ENCODE results near the gene HS1BP3. TPM values are rescaled to one million over a fixed set of nuclear protein-coding genes. Genes with fewer than 3 reads are reported as not detected.

HS1BP3 gene
- total RNA-seq, 1 donor from 2014 or later, result 22.1 TPM

DNA sequence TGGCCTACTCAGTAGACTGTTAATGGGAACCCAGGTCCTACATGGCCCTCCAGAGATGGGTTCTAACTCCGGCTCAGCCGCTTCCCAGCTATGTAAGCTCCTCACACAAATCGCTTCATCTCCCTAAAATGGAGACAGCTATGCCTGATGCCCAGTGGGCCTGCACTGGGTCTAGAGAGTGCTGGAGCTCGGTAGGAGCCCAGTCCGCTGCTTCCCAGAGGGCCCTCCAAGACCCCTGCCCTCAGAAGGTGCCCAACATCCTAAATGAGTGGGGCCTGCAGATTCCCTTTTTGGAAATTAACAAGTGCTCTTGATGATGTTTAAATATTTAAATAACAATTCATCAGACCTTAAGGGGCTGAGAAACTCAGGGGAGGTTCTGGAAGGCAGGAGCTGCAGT is 47.1 kb downstream of the HS1BP3 start:
- no peaks in the 10 kb centered on the region for H3K27me3 Mint-ChIP-seq
- H3K9me3 Mint-ChIP-seq, result peaks cover 8% of the 10 kb centered on the region
- TF ChIP-seq, protein P1, sequence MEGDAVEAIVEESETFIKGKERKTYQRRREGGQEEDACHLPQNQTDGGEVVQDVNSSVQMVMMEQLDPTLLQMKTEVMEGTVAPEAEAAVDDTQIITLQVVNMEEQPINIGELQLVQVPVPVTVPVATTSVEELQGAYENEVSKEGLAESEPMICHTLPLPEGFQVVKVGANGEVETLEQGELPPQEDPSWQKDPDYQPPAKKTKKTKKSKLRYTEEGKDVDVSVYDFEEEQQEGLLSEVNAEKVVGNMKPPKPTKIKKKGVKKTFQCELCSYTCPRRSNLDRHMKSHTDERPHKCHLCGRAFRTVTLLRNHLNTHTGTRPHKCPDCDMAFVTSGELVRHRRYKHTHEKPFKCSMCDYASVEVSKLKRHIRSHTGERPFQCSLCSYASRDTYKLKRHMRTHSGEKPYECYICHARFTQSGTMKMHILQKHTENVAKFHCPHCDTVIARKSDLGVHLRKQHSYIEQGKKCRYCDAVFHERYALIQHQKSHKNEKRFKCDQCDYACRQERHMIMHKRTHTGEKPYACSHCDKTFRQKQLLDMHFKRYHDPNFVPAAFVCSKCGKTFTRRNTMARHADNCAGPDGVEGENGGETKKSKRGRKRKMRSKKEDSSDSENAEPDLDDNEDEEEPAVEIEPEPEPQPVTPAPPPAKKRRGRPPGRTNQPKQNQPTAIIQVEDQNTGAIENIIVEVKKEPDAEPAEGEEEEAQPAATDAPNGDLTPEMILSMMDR (conservative IDR thresholded peaks at IDR 0.05), result no peak
- H3K27ac Mint-ChIP-seq, result no peak overlapping the region
- DNase-seq (ENCODE audit: extremely low spot score, unreplicated experiment), result no peak
- H3K4me1 Mint-ChIP-seq (ENCODE audit: unreplicated experiment), result peaks cover 18% of the 10 kb centered on the region
- H3K36me3 Mint-ChIP-seq, result peaks cover 3% of the 10 kb centered on the region
- no peak overlapping the region for H3K4me3 Mint-ChIP-seq

DNA sequence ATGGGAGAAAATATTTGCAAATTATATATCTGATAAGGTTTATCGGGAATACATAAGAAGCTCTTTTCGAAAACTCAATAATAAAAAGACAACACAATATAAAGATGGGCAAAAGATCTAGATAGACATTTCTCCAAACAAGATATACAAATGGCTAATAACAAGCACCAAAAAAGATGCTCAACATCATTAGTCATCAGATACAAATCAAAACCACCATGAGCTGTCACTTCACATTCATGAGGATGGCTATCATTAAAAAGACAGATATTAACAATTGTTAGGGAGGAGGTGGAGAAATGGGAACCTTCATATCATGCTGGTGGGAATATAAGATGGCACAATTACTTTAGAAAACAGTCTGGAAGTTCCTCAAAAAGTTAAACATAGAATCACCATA is 48.1 kb downstream of the HS1BP3 start:
- H3K27ac Mint-ChIP-seq, result no peak overlapping the region
- TF ChIP-seq, protein P1 (conservative IDR thresholded peaks at IDR 0.05), result no peak
- no peak overlapping the region for H3K4me3 Mint-ChIP-seq
- DNase-seq (ENCODE audit: extremely low spot score, unreplicated experiment), result no peak
- H3K27me3 Mint-ChIP-seq, result no peaks in the 10 kb centered on the region
- H3K9me3 Mint-ChIP-seq, result peaks cover 4% of the 10 kb centered on the region
- peaks cover 20% of the 10 kb centered on the region for H3K4me1 Mint-ChIP-seq (ENCODE audit: unreplicated experiment)
- no peaks in the 10 kb centered on the region for H3K36me3 Mint-ChIP-seq

DNA sequence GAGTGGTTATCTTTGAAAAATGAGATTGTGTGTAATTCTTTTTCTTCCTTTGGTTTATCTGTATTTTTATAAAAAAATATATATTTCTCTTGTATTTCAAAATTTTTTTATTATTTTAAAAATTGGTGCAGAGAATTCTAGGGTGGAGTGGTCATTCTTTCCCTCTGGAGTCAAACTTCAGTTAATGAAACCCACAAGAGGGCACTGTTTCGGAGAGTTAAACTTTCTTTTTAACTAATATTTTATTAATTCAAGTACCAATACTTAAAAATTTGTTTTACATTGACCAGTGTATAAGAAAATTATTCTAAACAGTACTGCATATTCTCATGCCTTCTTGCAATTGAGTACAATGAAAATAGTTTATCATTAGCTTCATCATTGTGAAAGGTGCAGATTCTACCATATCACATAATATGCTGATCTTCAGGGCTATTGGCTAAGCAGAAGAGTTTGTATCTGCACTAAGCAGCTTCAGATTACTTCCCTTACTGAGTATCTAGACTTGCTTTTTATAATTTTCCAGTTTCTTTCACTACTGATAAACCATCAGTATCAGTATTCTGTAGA is 50.1 kb downstream of the HS1BP3 start:
- H3K27ac Mint-ChIP-seq, result no peak overlapping the region
- peaks cover 4% of the 10 kb centered on the region for H3K9me3 Mint-ChIP-seq
- TF ChIP-seq, protein P1 (conservative IDR thresholded peaks at IDR 0.05), result peak; percentile 74
- DNase-seq (ENCODE audit: extremely low spot score, unreplicated experiment), result no peak
- no peak overlapping the region for H3K4me3 Mint-ChIP-seq
- peaks cover 32% of the 10 kb centered on the region for H3K4me1 Mint-ChIP-seq (ENCODE audit: unreplicated experiment)
- no peaks in the 10 kb centered on the region for H3K36me3 Mint-ChIP-seq
- no peaks in the 10 kb centered on the region for H3K27me3 Mint-ChIP-seq

DNA sequence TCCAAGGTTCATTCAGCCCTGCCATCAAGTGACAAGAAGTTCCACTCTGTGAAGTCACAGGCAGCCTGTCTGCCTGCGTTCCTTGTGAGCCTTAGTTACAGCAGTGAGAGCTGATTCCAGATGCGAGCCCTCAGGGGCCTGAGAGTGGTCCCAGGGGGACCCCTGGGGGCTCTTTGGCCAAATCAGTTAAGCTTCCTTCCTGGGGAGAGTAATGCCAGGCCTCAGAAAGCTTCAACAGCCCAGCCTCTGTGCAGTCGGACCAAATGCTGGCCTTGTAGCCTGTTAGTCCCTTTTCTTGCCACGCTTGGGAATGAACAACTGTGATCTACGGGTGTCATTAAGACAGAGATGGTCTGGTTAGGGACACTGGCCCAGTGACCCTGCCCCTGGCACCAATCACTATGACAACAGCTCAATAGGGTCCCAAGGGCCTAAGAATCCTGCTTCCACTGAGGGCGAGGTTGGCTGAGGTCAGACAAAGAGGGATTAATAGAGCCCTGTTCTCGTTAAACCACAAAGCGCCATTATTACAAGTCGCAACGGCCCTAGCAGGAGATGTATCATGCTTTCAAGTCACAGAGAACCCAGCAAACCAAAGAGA is 50.9 kb downstream of the HS1BP3 start:
- Mint-ChIP-seq H3K27me3 (no peaks in the 10 kb centered on the region), H3K4me3 (no peak overlapping the region), H3K4me1 (ENCODE audit: unreplicated experiment) (peaks cover 38% of the 10 kb centered on the region), H3K27ac (no peak overlapping the region), H3K36me3 (no peaks in the 10 kb centered on the region), H3K9me3 (peaks cover 4% of the 10 kb centered on the region)
- no peak for DNase-seq (ENCODE audit: extremely low spot score, unreplicated experiment)
- TF ChIP-seq, protein P1 (conservative IDR thresholded peaks at IDR 0.05), result no peak

DNA sequence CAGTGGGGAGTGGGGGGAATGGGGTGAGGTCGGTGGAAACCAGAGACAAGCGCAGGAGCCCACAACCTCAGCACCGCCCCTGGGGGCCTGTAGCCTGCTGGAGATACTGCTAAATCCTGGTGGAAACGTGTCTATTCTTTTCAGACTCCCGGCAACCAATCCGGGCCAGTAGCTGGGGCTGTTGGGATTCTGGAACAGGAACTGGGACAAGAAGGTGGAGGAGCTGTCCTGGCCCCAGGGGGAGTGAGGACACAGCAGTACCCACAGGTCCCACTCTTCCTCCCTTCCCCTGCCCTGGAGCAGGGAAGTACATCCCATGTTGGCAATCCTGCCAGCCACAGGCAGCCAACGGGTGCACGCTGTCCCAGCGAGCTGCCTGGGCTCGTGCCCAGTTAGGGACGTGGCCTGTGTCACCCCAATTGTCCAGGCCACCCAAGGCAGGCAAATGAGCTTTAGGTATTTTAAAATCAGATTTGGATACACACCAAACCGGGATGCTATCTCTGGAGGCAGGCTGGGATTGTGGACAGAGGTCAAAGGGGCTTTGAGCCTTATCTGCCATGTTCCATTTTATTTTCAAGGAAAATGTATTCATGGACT is 51.8 kb downstream of the HS1BP3 start:
- no peaks in the 10 kb centered on the region for H3K36me3 Mint-ChIP-seq
- no peaks in the 10 kb centered on the region for H3K27me3 Mint-ChIP-seq
- H3K27ac Mint-ChIP-seq, result no peak overlapping the region
- no peak overlapping the region for H3K4me3 Mint-ChIP-seq
- H3K4me1 Mint-ChIP-seq (ENCODE audit: unreplicated experiment), result peaks cover 41% of the 10 kb centered on the region
- TF ChIP-seq, protein P1 (conservative IDR thresholded peaks at IDR 0.05), result no peak
- DNase-seq (ENCODE audit: extremely low spot score, unreplicated experiment), result no peak
- H3K9me3 Mint-ChIP-seq, result peaks cover 4% of the 10 kb centered on the region

Measured in type B pancreatic cell (in vitro differentiated cells).